Measurements from ENCODE around the gene ELAPOR2. TPM values are rescaled to one million over a fixed set of nuclear protein-coding genes. Genes with fewer than 3 reads are reported as not detected.
A peak's percentile ranks its signal among the peaks of the same experiment; 100 is the strongest.

The ELAPOR2 gene
- total and polyA plus RNA-seq, 9 of the 15 experiments (the other 6 are each of a cell fraction or from before 2014, with no cell fraction given), result 9.2 to 72.0 (median 35.0) TPM

GRCh38 chr7:87106974-87107612, 47.6 kb upstream of the ELAPOR2 start (continued):
- peak; percentile 69 for TF ChIP-seq ETV1 (tag; conservative IDR thresholded peaks at IDR 0.05; ENCODE audit: low read depth)
- peak; percentile 62; the same call in 1 of the 2 replicates for TF ChIP-seq ZNF316 (IDR thresholded peaks at IDR 0.05)
- TF ChIP-seq ZZZ3 (IDR thresholded peaks at IDR 0.05), result no peak
- TF ChIP-seq PCBP1 (IDR thresholded peaks at IDR 0.05; ENCODE audit: low read depth, low read length, poor library complexity, severe bottlenecking), result no peak
- TF ChIP-seq CAMTA2 (CRISPR knock-in tag; conservative IDR thresholded peaks at IDR 0.05), result no peak
- TF ChIP-seq GATA2 (CRISPR knock-in tag; IDR thresholded peaks at IDR 0.05), result peak; percentile 71; the same call in 1 of the 2 replicates
- TF ChIP-seq MLX (CRISPR knock-in tag; conservative IDR thresholded peaks at IDR 0.05), result no peak
- no peak for TF ChIP-seq E2F3 (CRISPR knock-in tag; IDR thresholded peaks at IDR 0.05)
- TF ChIP-seq ZBTB7A (IDR thresholded peaks at IDR 0.05; ENCODE audit: borderline replicate concordance, control insufficient read depth, low read depth, low read length), result no peak
- no peak for TF ChIP-seq PTRF (tag; IDR thresholded peaks at IDR 0.05)
- peak; percentile 53; the same call in 1 of the 2 replicates for TF ChIP-seq MECOM (CRISPR knock-in tag; IDR thresholded peaks at IDR 0.05)
- no peak for TF ChIP-seq ZFP1 (CRISPR knock-in tag; IDR thresholded peaks at IDR 0.05)
- peak; percentile 98 for TF ChIP-seq LEF1 (IDR thresholded peaks at IDR 0.05)
- no peak for TF ChIP-seq RNF219 (CRISPR knock-in tag; IDR thresholded peaks at IDR 0.05)
- TF ChIP-seq MYC (IDR thresholded peaks at IDR 0.05; ENCODE audit: low read depth, low read length), result 0 out of 2 replicates have a peak, but pooled peaks have one; percentile 53
- TF ChIP-seq MYC (CRISPR knock-in tag; IDR thresholded peaks at IDR 0.05; ENCODE audit: borderline replicate concordance, low read depth), result no peak
- TF ChIP-seq ZBTB12 (CRISPR knock-in tag; IDR thresholded peaks at IDR 0.05), result no peak
- TF ChIP-seq SMARCA4 (IDR thresholded peaks at IDR 0.05), result peak; percentile 91
- TF ChIP-seq ZNF197 (CRISPR knock-in tag; IDR thresholded peaks at IDR 0.05; ENCODE audit: low read depth), result no peak
- TF ChIP-seq SMAD2 (IDR thresholded peaks at IDR 0.05; ENCODE audit: low read depth, low read length), result no peak
- no peak for TF ChIP-seq GABPB1 (CRISPR knock-in tag; IDR thresholded peaks at IDR 0.05)
- no peak for TF ChIP-seq TAF15 (IDR thresholded peaks at IDR 0.05; ENCODE audit: low read depth, low read length)
- no peak for TF ChIP-seq NEUROD1 (IDR thresholded peaks at IDR 0.05; ENCODE audit: borderline replicate concordance, low read depth, low read length, partially characterized antibody)
- TF ChIP-seq EGR1 (conservative IDR thresholded peaks at IDR 0.05), result no peak; the same call in 1 of the 2 replicates
- TF ChIP-seq ARID3B (CRISPR knock-in tag; IDR thresholded peaks at IDR 0.05; ENCODE audit: borderline replicate concordance), result no peak
- peak; percentile 86 for TF ChIP-seq NCOA1 (IDR thresholded peaks at IDR 0.05; ENCODE audit: low read depth)

Measured in K562 (cell line).